Measurements from ENCODE around the gene CNGA3.

DNA sequence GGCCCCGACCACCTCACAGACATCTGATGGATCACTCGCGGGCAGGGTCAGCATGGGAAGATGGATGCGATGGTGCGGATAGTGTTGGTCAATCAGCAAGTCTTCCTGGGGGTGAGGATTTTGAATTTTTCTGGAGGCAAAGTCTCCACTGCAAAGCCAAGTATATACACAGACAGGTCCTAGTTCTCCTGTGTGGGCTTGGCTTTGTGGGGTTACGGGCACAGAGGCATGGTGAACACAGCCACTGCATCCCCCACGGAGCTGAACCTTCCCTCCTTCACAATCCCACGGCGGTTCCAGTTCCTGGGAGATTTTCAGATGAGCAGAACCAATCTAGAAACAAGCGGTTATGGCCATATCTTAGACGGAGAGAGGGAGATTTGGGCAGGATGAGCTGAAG, 35.8 kb downstream of the CNGA3 start:
- TF ChIP-seq CTCF (IDR thresholded peaks at IDR 0.05) (no peak), POLR2A (IDR thresholded peaks at IDR 0.05) (no peak)
